ENCODE measurements around the gene HS6ST1. TPM values are rescaled to one million over a fixed set of nuclear protein-coding genes. Genes with fewer than 3 reads are reported as not detected.

Gene HS6ST1
- total and polyA plus RNA-seq, 12 donors = 20.5 to 262 (median 97.1) TPM

DNA sequence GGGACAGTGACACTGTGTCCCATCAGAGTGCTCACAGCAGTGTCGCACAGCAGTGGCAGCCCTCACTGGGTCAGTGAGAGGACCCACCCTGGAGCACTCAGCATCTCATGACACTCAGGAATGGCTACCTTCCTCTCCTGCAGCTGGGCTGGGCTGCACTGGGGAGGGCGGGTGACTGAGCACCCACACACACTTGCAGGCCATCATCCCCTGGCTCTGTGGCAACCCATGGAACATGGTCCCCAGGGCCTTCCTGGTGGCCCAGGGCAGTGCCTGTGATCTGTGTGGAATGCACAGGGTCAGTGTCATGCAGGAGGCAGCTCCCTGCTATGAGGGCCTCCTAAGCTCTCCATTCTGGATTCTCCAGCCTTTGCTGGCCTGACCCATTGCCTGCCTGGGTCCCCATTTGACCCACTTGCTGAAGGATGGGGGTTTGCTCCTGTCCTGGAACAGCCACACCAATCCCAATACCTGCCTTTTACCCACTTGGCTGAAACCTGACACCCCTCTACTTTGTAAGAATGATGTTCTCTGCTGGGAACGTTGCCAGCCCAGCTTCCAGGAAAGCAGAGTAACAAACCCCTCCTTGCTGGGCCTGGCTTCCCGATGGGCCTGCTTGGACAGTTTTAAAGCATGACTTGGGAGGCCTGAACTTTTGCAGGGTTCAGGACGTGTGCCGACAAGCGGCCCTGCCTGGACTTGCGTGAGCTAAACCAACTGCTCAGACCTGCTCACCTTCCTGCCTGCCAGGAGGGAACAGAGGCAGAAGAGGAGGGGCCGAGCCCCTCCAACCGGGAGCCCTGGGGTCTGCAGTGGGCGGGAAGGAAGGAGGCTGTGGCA lies 13.7 kb downstream of the HS6ST1 start:
- Histone ChIP-seq H3K27ac (peak overlapping the region in 4 of 5 donors; percentile 79 to 94 (median 90)), H3K27me3 (no peaks in the 10 kb centered on the region), H3K4me1 (replicated peaks in 1 of 2) (peaks cover 90 to 92% of the 10 kb centered on the region in 2 donors), H3K4me3 (peak overlapping the region in 1 of 4 donors; percentile 13), H3K9me3 (replicated peaks in 1 of 3) (no peaks in the 10 kb centered on the region), H3K36me3 (replicated peaks in 1 of 2) (no peaks in the 10 kb centered on the region)
- DNase-seq = peak; percentile 82 to 97 (median 96)
- TF ChIP-seq, protein P1, sequence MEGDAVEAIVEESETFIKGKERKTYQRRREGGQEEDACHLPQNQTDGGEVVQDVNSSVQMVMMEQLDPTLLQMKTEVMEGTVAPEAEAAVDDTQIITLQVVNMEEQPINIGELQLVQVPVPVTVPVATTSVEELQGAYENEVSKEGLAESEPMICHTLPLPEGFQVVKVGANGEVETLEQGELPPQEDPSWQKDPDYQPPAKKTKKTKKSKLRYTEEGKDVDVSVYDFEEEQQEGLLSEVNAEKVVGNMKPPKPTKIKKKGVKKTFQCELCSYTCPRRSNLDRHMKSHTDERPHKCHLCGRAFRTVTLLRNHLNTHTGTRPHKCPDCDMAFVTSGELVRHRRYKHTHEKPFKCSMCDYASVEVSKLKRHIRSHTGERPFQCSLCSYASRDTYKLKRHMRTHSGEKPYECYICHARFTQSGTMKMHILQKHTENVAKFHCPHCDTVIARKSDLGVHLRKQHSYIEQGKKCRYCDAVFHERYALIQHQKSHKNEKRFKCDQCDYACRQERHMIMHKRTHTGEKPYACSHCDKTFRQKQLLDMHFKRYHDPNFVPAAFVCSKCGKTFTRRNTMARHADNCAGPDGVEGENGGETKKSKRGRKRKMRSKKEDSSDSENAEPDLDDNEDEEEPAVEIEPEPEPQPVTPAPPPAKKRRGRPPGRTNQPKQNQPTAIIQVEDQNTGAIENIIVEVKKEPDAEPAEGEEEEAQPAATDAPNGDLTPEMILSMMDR (IDR thresholded peaks at IDR 0.05) = peak in 2 of 6 experiments; percentile 15 to 16
- no peak for TF ChIP-seq POLR2A (IDR thresholded peaks at IDR 0.05)
- intact Hi-C loops (cut with DNase I) = loop anchor here in 1 of 2 donors (5.0 kb wide), 1 partner anchor 118 kb away; no protein-coding TSS in a partner anchor
- 33 to 53% (median 38%) methylated on average over 4 to 11 of the region's 11 CpGs for WGBS, 4 donors

DNA sequence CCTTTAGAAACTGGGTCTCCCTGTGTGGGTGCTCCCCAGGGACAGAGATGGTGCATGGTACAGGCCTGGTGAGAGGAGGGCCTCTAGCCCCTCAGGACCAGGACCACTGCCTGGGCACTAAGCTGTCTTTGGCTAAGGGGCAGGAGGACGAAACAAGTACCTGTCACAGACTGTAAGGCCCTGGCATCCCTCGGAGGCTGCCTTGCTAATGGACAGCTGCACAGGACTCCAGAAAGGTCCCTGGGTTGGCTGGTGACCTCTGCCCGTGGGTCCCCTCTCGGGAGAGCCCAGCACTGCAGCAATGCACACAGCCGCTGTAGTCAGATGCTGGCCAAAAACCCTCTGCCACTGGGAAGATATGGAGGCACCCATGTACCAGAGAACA lies 14.3 kb downstream of the HS6ST1 start:
- 75 to 100% (median 88%) methylated on average over 1 to 5 of the region's 5 CpGs for WGBS, 4 donors
- H3K36me3 ChIP-seq (replicated peaks in 1 of 2) = no peaks in the 10 kb centered on the region
- peaks cover 88 to 92% of the 10 kb centered on the region in 2 donors for H3K4me1 ChIP-seq (replicated peaks in 1 of 2)
- H3K27me3 ChIP-seq = no peaks in the 10 kb centered on the region
- H3K9me3 ChIP-seq (replicated peaks in 1 of 3) = no peaks in the 10 kb centered on the region
- H3K27ac ChIP-seq = peak overlapping the region in 4 of 5 donors; percentile 79 to 94 (median 90)
- intact Hi-C loops (cut with DNase I) = loop anchor here in 1 of 2 donors (5.0 kb wide), 1 partner anchor 117 kb away; no protein-coding TSS in a partner anchor
- no peak for DNase-seq
- no peak overlapping the region for H3K4me3 ChIP-seq
- TF ChIP-seq, protein P1 (IDR thresholded peaks at IDR 0.05) = no peak
- TF ChIP-seq POLR2A (IDR thresholded peaks at IDR 0.05) = no peak

DNA sequence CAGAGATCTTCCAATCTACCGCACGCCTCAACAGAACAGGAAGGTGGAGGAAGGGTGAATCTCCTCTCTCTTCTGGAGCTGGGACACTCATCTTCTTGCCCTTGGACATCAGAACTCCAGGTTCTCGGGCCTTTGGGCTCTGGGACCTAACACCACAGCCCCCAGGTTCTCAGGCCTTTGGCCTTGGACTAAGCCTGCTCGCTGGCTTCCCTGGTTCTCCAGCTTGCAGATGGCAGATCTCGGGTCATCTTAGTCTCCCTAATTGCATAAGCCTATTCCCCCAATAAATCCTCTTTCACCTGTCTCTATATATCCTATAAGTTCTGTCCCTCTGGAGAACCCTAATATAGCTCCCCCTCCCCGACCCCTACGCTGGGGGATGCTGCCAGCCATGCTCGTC lies 14.8 kb downstream of the HS6ST1 start:
- WGBS, 4 donors = 90 to 99% (median 95%) methylated on average over 5 to 8 of the region's 8 CpGs
- Histone ChIP-seq H3K9me3 (replicated peaks in 1 of 3) (no peaks in the 10 kb centered on the region), H3K4me1 (replicated peaks in 1 of 2) (peaks cover 88 to 92% of the 10 kb centered on the region in 2 donors), H3K27me3 (no peaks in the 10 kb centered on the region), H3K27ac (peak overlapping the region in 4 of 5 donors; percentile 79 to 94 (median 90)), H3K4me3 (no peak overlapping the region), H3K36me3 (replicated peaks in 1 of 2) (no peaks in the 10 kb centered on the region)
- intact Hi-C loops (cut with DNase I) = loop anchor here in 1 of 2 donors (5.0 kb wide), 1 partner anchor 117 kb away; no protein-coding TSS in a partner anchor
- peak in 2 of 7 donors; percentile 8 to 14 for DNase-seq
- TF ChIP-seq, protein P1 (IDR thresholded peaks at IDR 0.05) = no peak
- no peak for TF ChIP-seq POLR2A (IDR thresholded peaks at IDR 0.05)

DNA sequence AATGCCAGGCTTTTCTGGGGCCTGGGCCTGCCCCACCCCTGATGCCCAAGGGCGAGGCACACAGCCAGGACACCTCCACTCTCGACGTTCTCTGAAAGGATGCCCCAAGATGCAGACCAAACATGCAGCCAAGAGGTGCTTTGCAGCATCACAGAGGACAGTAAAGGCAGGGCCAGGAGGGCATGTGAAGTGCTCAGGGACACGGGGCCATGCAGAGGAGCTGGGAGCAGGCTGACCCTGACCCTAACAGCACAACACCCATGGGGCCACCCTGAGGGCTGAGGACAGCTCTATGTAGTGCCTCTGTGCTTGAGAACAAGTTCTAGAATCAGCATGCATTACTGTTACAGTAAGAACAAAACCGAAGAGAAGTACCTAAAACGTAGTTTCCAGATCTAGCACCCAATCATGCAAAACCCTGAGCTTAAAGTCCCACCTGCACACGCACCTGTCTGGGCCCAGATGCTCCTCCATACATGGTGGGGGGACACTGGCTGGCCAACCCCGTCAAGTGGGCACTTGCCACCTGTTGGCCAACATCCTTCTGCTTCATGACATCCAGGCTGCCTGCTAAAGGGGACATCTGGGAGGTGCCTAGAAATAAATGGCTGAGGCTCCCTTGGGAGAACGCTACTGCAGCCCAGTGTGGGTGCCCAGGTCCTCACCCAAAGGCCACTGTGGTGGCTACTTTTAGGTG lies 15.4 kb downstream of the HS6ST1 start:
- WGBS, 4 donors = 68 to 77% (median 73%) methylated on average over 7 to 9 of the region's 9 CpGs
- Histone ChIP-seq H3K27ac (peak overlapping the region in 4 of 5 donors; percentile 61 to 94 (median 86)), H3K36me3 (replicated peaks in 1 of 2) (no peaks in the 10 kb centered on the region), H3K9me3 (replicated peaks in 1 of 3) (no peaks in the 10 kb centered on the region), H3K4me3 (no peak overlapping the region), H3K4me1 (replicated peaks in 1 of 2) (peaks cover 84 to 86% of the 10 kb centered on the region in 2 donors), H3K27me3 (no peaks in the 10 kb centered on the region)
- peak in 1 of 7 donors; percentile 9 for DNase-seq
- intact Hi-C loops (cut with DNase I) = loop anchor here in 1 of 2 donors (5.0 kb wide), 1 partner anchor 116 kb away; no protein-coding TSS in a partner anchor
- TF ChIP-seq, protein P1 (IDR thresholded peaks at IDR 0.05) = no peak
- TF ChIP-seq POLR2A (IDR thresholded peaks at IDR 0.05) = no peak

All from adrenal gland (tissue), 12 donors.